ENCODE measurements around the gene CHRD.

CHRD gene

GRCh38 chr3:184380185-184380626 lies 352 bp downstream of the CHRD start:
- no peak for DNase-seq (ENCODE audit: low read depth, low spot score)
- no peak overlapping the region for H3K27ac ChIP-seq

DNA sequence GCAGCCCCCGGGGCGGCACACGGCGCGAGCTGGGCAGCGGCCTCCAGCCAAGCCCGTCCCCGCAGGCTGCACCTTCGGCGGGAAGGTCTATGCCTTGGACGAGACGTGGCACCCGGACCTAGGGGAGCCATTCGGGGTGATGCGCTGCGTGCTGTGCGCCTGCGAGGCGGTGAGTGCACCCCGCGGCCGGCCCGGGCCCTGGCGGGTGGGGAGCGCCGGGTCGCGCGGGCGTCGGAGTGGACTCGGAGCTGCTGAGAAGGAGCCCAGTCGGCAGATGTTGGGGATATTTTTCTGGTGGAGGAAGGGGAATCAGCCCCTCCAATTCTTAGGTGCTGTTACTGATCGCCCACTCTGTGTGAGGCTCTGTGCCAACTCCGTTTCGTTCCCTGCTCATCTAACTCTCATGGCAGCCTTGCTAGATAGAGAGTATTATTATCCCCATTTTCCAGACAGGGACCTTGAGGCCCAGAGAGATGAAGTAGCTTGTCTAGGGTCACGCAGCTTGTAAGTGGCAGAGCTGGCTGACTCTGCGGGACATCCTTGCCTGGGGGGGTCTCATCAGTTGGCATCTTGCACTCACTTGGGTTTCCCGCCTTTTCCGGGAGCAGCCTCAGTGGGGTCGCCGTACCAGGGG lies 890 bp downstream of the CHRD start:
- no peak overlapping the region for H3K27ac ChIP-seq
- no peak for DNase-seq (ENCODE audit: low read depth, low spot score)

DNA sequence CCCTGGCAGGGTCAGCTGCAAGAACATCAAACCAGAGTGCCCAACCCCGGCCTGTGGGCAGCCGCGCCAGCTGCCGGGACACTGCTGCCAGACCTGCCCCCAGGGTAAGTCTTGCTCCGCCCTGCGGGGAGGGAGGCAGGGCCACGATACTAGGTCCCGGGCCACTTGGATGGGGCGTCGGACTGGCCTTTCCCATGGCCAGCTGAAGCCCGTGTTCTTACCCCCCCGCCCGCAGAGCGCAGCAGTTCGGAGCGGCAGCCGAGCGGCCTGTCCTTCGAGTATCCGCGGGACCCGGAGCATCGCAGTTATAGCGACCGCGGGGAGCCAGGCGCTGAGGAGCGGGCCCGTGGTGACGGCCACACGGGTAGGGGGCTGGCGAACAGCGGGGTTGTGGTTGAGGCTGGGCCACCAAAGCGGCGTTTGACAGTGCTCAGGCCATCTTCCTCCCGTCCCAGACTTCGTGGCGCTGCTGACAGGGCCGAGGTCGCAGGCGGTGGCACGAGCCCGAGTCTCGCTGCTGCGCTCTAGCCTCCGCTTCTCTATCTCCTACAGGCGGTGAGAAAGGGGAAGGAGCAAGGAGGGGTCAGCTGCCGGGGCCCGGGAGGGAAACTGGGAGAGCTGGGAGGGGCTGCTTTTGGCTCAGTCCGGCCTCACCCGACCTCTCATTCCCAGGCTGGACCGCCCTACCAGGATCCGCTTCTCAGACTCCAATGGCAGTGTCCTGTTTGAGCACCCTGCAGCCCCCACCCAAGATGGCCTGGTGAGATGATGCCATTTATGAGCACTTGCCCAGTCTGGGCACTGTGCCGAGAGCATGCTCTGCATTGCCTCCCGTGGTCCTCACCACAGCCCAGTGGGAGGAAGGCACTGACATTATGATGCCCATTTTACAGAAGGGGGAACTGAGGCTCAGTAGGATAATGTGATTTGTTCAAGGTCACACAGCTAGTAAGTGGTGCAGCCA lies 1.7 kb downstream of the CHRD start:
- H3K27ac ChIP-seq, result no peak overlapping the region

DNA sequence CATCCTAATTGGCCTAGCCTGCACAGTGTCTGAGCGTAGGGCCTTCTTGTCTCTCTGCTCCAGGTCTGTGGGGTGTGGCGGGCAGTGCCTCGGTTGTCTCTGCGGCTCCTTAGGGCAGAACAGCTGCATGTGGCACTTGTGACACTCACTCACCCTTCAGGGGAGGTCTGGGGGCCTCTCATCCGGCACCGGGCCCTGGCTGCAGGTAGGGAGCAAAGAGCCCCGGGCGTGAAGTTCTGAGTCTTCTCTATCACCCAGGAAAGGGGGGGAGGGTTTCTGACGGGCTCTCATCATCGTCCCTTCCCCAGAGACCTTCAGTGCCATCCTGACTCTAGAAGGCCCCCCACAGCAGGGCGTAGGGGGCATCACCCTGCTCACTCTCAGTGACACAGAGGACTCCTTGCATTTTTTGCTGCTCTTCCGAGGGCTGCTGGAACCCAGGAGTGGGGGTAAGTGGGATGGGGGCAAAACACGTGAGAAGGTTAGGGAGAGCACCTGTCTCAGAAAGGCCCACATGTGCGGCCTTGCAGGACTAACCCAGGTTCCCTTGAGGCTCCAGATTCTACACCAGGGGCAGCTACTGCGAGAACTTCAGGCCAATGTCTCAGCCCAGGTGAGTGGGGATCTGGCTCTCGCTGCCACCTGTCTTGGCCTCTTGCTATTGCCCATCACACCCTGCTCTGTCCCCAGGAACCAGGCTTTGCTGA lies 2.6 kb downstream of the CHRD start:
- DNase-seq (ENCODE audit: low read depth, low spot score), result no peak
- no peak overlapping the region for H3K27ac ChIP-seq

More for the DNA sequence above, 1.7 kb downstream of the CHRD start:
- DNase-seq (ENCODE audit: low read depth, low spot score), result no peak

GRCh38 chr3:184383033-184383740 lies 3.3 kb downstream of the CHRD start:
- DNase-seq (ENCODE audit: low read depth, low spot score), result no peak
- no peak overlapping the region for H3K27ac ChIP-seq

GRCh38 chr3:184384342-184384741 lies 4.5 kb downstream of the CHRD start:
- no peak overlapping the region for H3K27ac ChIP-seq
- no peak for DNase-seq (ENCODE audit: low read depth, low spot score)

DNA sequence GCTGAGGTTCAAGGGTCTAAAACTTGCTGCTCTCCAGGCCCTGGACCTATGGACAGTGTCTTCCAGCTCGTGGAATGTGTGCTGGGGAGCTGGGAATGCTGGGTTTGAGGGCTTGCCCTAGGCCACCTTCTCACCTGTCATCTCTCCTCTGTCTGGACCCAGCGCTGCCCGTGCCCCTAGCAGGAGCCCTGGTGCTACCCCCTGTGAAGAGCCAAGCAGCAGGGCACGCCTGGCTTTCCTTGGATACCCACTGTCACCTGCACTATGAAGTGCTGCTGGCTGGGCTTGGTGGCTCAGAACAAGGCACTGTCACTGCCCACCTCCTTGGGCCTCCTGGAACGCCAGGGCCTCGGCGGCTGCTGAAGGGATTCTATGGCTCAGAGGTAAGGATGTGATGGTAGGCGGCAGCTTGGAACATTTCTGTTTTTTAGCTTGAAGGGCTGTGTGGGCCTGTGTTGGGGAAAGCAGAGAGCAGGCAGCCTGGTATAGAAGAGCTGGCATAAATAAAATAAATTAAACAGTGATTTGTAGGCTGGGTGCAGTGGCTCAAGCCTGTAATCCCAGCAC lies 5.1 kb downstream of the CHRD start:
- H3K27ac ChIP-seq, result no peak overlapping the region
- no peak for DNase-seq (ENCODE audit: low read depth, low spot score)

DNA sequence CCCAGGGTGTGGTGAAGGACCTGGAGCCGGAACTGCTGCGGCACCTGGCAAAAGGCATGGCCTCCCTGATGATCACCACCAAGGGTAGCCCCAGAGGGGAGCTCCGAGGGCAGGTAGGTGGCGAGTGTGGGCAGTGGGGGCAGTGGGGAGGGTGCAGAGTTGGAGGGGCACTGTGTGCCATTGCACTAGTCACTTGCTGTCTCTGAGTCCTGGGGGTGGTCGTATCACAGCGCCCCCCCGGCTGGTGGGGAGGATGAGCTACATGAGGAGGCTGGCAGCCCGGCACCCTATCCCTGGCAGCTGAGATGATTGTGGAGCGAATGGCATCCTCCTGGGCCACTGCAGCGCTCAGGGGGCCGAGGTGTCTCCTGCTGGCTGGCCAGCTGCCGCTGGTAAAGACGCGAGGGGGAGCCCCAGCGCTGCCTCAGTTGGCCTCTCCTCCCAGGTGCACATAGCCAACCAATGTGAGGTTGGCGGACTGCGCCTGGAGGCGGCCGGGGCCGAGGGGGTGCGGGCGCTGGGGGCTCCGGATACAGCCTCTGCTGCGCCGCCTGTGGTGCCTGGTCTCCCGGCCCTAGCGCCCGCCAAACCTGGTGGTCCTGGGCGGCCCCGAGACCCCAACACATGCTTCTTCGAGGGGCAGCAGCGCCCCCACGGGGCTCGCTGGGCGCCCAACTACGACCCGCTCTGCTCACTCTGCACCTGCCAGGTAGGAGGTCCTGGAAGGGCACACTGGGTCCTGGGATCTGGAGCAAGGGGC lies 6.4 kb downstream of the CHRD start:
- DNase-seq (ENCODE audit: low read depth, low spot score), result no peak
- no peak overlapping the region for H3K27ac ChIP-seq

DNA sequence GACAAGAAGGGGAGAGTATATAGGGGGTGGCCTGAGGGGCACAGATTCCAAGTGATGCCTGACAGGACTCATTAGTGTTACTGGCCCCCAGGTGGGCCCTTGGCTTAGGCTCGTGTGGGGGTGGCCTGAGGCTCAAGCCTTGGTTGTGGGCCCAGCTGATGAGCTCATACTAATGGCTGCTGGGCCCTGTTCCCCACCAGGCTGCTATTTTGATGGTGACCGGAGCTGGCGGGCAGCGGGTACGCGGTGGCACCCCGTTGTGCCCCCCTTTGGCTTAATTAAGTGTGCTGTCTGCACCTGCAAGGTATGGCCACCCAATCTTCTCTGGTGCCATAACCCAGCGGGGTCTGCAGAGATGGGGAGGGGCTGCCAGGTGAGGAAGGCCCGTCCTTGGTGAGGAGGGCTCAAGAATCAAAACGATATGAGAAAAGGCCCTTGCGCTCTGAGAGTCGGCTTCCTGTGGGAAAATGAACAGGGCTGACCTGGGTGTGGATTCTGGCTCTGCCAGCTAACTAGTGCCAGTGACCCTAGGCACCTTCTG lies 7.4 kb downstream of the CHRD start:
- H3K27ac ChIP-seq, result no peak overlapping the region
- no peak for DNase-seq (ENCODE audit: low read depth, low spot score)

DNA sequence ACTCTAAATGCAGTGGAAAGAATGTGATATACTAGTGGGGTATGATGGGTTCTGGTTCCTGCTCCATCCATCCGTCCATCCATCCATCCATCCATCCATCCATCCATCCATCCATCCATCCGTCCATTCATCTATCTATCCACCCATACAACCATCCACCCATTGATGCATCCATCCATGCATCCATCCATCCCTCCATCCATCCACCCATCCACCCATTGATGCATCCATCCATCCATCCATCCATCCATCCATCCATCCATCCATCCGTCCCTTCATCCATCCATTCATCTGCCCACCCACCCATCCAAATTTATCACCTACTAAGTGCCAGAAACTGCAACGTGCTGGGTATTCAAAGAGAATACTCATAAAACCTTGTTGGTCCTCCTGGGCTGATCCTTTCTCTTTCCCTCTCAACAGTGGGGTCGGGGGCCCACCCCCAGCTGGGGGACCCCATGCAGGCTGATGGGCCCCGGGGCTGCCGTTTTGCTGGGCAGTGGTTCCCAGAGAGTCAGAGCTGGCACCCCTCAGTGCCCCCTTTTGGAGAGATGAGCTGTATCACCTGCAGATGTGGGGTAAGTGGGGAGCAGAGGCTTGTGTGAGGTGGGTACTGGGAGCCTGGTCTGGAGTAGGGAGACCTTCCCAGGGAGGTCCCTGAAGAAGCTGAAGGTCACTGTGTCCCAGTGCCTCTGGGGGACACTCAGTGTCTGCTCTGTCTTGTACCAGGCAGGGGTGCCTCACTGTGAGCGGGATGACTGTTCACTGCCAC lies 8.5 kb downstream of the CHRD start:
- H3K27ac ChIP-seq, result no peak overlapping the region
- no peak for DNase-seq (ENCODE audit: low read depth, low spot score)

DNA sequence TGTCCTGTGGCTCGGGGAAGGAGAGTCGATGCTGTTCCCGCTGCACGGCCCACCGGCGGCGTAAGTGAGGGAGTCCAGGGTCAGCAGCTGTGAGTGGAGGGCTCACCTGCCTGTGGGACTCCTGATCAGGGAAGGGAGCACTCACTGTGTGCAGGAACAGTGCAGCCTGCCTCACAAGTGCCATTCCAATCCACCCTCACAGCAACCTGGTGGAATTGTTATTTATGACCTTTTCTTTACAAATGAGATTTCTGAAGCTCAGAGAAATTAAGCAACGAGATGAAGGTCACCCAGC lies 9.0 kb downstream of the CHRD start:
- H3K27ac ChIP-seq, result no peak overlapping the region
- no peak for DNase-seq (ENCODE audit: low read depth, low spot score)

- H3K27ac ChIP-seq, result no peak overlapping the region
- DNase-seq (ENCODE audit: low read depth, low spot score), result no peak
Measured at GRCh38 chr3:184389384-184389783, 9.5 kb downstream of the CHRD start.

GRCh38 chr3:184389935-184390528 lies 10.2 kb downstream of the CHRD start:
- no peak overlapping the region for H3K27ac ChIP-seq
- DNase-seq (ENCODE audit: low read depth, low spot score), result no peak

GRCh38 chr3:184391266-184391665 lies 11.4 kb downstream of the CHRD start:
- no peak overlapping the region for H3K27ac ChIP-seq
- no peak for DNase-seq (ENCODE audit: low read depth, low spot score)

GRCh38 chr3:184395320-184395660 lies 15.4 kb downstream of the CHRD start:
- H3K27ac ChIP-seq, result no peak overlapping the region
- no peak for DNase-seq (ENCODE audit: low read depth, low spot score)

DNA sequence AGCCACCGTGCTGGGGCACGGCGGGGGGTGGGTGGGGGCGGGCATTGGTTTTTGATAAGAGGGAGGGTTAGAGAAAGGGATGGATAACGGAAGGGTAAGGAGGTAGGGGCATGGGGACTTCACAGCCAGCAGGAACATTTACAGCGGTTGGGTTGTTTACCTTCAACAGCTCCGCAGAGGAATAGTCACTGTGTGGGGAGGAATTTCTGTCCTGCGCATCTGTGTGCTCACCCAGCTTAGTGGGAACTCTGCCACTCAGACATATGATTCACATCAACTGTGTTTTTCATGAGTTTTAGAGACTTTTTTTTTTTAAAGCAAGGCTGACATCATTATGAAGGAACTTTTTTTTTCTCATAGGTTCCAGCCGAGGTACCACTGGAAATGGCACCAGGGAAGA lies 19.6 kb downstream of the CHRD start:
- H3K27ac ChIP-seq, result no peak overlapping the region
- DNase-seq (ENCODE audit: low read depth, low spot score), result peak; percentile 3

GRCh38 chr3:184405075-184406030 lies 25.5 kb downstream of the CHRD start:
- no peak overlapping the region for H3K27ac ChIP-seq
- DNase-seq (ENCODE audit: low read depth, low spot score), result no peak

Measured in epithelial cell of prostate (primary cell).